Measurements from ENCODE around the gene ELMO1. TPM values are rescaled to one million over a fixed set of nuclear protein-coding genes. Genes with fewer than 3 reads are reported as not detected.
A peak's percentile ranks its signal among the peaks of the same experiment; 100 is the strongest.

The ELMO1 gene
- total RNA-seq, 4 donors from 2014 or later = 58.7 to 293 (median 81.0) TPM

- no peak for ATAC-seq (ENCODE audit: low FRiP score)
- no peak for TF ChIP-seq CTCF (IDR thresholded peaks at IDR 0.05)
Measured at GRCh38 chr7:37405128-37405527, 43.5 kb downstream of the ELMO1 start.

GRCh38 chr7:37399876-37400421 is 48.7 kb downstream of the ELMO1 start:
- TF ChIP-seq CTCF (IDR thresholded peaks at IDR 0.05) = no peak
- ATAC-seq (ENCODE audit: low FRiP score) = no peak

More at GRCh38 chr7:37405128-37405527, 43.5 kb downstream of the ELMO1 start:
- DNase-seq (ENCODE audit: low spot score) = no peak

GRCh38 chr7:37398403-37398802 is 50.3 kb downstream of the ELMO1 start:
- DNase-seq (ENCODE audit: low spot score) (no peak), ATAC-seq (ENCODE audit: low FRiP score) (no peak)
- no peak for TF ChIP-seq CTCF (IDR thresholded peaks at IDR 0.05)

More at GRCh38 chr7:37399876-37400421, 48.7 kb downstream of the ELMO1 start:
- no peak for DNase-seq (ENCODE audit: low spot score)

GRCh38 chr7:37395618-37396259 is 52.9 kb downstream of the ELMO1 start:
- ATAC-seq (ENCODE audit: low FRiP score) = peak; percentile 41
- TF ChIP-seq CTCF (IDR thresholded peaks at IDR 0.05) = no peak
- DNase-seq (ENCODE audit: low spot score) = no peak

GRCh38 chr7:37394158-37394557 is 54.5 kb downstream of the ELMO1 start:
- ATAC-seq (ENCODE audit: low FRiP score) (no peak), DNase-seq (ENCODE audit: low spot score) (no peak)
- no peak for TF ChIP-seq CTCF (IDR thresholded peaks at IDR 0.05)

GRCh38 chr7:37393476-37393875 is 55.2 kb downstream of the ELMO1 start:
- TF ChIP-seq CTCF (IDR thresholded peaks at IDR 0.05) = no peak
- DNase-seq (ENCODE audit: low spot score) (no peak), ATAC-seq (ENCODE audit: low FRiP score) (no peak)

- ATAC-seq (ENCODE audit: low FRiP score) (no peak), DNase-seq (ENCODE audit: low spot score) (no peak)
- no peak for TF ChIP-seq CTCF (IDR thresholded peaks at IDR 0.05)
Measured at GRCh38 chr7:37392673-37393017, 56.0 kb downstream of the ELMO1 start.
